Uterus (tissue), 4 donors: ENCODE measurements around the gene DTYMK. TPM values are rescaled to one million over a fixed set of nuclear protein-coding genes. Genes with fewer than 3 reads are reported as not detected.

ENCODE experiments used
- DNase-seq, 2 donors: peaks; one replicate each; pipeline ENCODE4 v3.0.0-alpha.2; 2019 to 2020
- H3K27ac ChIP-seq, 2 donors: fragments of 200-600 bp; sonication (generic); 1 replicate in 1 of 2; 2 replicates in 1 of 2; pipeline ENCODE4 v1.5.1; 2016 to 2018
- H3K27me3 ChIP-seq, 2 donors: fragments of 200-600 bp; sonication (generic); one replicate each; pipeline ENCODE4 v1.5.1; 2018 to 2019; ENCODE audit warnings: control low read depth in 1 of 2
- H3K36me3 ChIP-seq, 2 donors: fragments of 200-600 bp; sonication (generic); one replicate each; pipeline ENCODE4 v1.5.1; 2019; ENCODE audit warnings: control low read depth in 1 of 2
- H3K4me1 ChIP-seq, 2 donors: fragments of 200-600 bp; sonication (generic); one replicate each; pipeline ENCODE4 v1.5.1; 2018 to 2019; ENCODE audit warnings: control low read depth in 1 of 2
- H3K4me3 ChIP-seq, 2 donors: fragments of 200-600 bp; sonication (generic); 1 replicate in 1 of 2; 2 replicates in 1 of 2; pipeline ENCODE4 v1.5.1; 2018 to 2019; ENCODE audit warnings: mild to moderate bottlenecking in 1 of 2
- H3K9me3 ChIP-seq, 2 donors: fragments of 200-600 bp; sonication (generic); one replicate each; pipeline ENCODE4 v1.5.1; 2019; ENCODE audit warnings: control low read depth in 1 of 2
- CTCF ChIP-seq, 4 experiments: fragments of 200-600 bp in 2 of 4; fragments of 450-650 bp in 2 of 4; sonication (generic) in 2 of 4; IDR thresholded peaks; one replicate each; pipeline ENCODE4 v1.5.1; 2016 to 2019; ENCODE audit warnings: antibody characterized with exemption in 4 of 4, mild to moderate bottlenecking in 2 of 4, moderate library complexity in 1 of 4
- POLR2A ChIP-seq, 2 donors: fragments of 450-650 bp; IDR thresholded peaks; one replicate each; pipeline ENCODE4 v1.6.1; 2016; ENCODE audit warnings: antibody characterized with exemption in 2 of 2, mild to moderate bottlenecking in 1 of 2, moderate library complexity in 1 of 2
- intact Hi-C: fragments of 100-400 bp; cut with DNase I; formaldehyde crosslinking; loops from one replicate; pipeline ENCODE4 v1.15.1; 2023; ENCODE audit warnings: low total_unique reads
- total RNA-seq, 4 donors: library from RNA; depleted of rRNA in 3 of 4; stranded (reverse); fragments of >200 nt in 3 of 4; gene quantifications; one replicate each; pipeline versions ENCODE4 v1.1.0 to v1.2.4, GENCODE V29; 2014 to 2023
- donor health status: DM: yes; HTN: yes; CAD: no.

The DTYMK gene
- total RNA-seq, 4 donors from 2014 or later = 0.59 to 17.8 (median 8.4) TPM

GRCh38 chr2:241649404-241649803 is 37.2 kb downstream of the DTYMK start:
- no peak for TF ChIP-seq POLR2A (IDR thresholded peaks at IDR 0.05)
- no peak for TF ChIP-seq CTCF (IDR thresholded peaks at IDR 0.05)
- H3K36me3 ChIP-seq = no peaks in the 10 kb centered on the region
- H3K27me3 ChIP-seq = no peaks in the 10 kb centered on the region
- H3K4me3 ChIP-seq = no peak overlapping the region
- no peaks in the 10 kb centered on the region for H3K9me3 ChIP-seq
- H3K4me1 ChIP-seq = no peaks in the 10 kb centered on the region
- intact Hi-C loops = no loop called here
- no peak for DNase-seq
- H3K27ac ChIP-seq = no peak overlapping the region

GRCh38 chr2:241648453-241648852 is 38.2 kb downstream of the DTYMK start:
- H3K4me3 ChIP-seq = no peak overlapping the region
- DNase-seq = no peak
- no peak overlapping the region for H3K27ac ChIP-seq
- no peaks in the 10 kb centered on the region for H3K36me3 ChIP-seq
- TF ChIP-seq POLR2A (IDR thresholded peaks at IDR 0.05) = no peak
- no peak for TF ChIP-seq CTCF (IDR thresholded peaks at IDR 0.05)
- no peaks in the 10 kb centered on the region for H3K27me3 ChIP-seq
- H3K9me3 ChIP-seq = no peaks in the 10 kb centered on the region
- intact Hi-C loops = no loop called here
- no peaks in the 10 kb centered on the region for H3K4me1 ChIP-seq

- H3K27ac ChIP-seq = no peak overlapping the region
- TF ChIP-seq CTCF (IDR thresholded peaks at IDR 0.05) (no peak), POLR2A (IDR thresholded peaks at IDR 0.05) (no peak)
- DNase-seq = no peak
- H3K36me3 ChIP-seq = no peaks in the 10 kb centered on the region
- H3K9me3 ChIP-seq = no peaks in the 10 kb centered on the region
- H3K4me1 ChIP-seq = no peaks in the 10 kb centered on the region
- intact Hi-C loops = no loop called here
- no peak overlapping the region for H3K4me3 ChIP-seq
- no peaks in the 10 kb centered on the region for H3K27me3 ChIP-seq
Observed at GRCh38 chr2:241645915-241646645, 40.5 kb downstream of the DTYMK start.

GRCh38 chr2:241645056-241645914 is 41.3 kb downstream of the DTYMK start:
- H3K9me3 ChIP-seq = no peaks in the 10 kb centered on the region
- H3K27me3 ChIP-seq = no peaks in the 10 kb centered on the region
- H3K4me1 ChIP-seq = no peaks in the 10 kb centered on the region
- no peak overlapping the region for H3K27ac ChIP-seq
- no peak overlapping the region for H3K4me3 ChIP-seq
- TF ChIP-seq CTCF (IDR thresholded peaks at IDR 0.05) = no peak
- TF ChIP-seq POLR2A (IDR thresholded peaks at IDR 0.05) = no peak
- DNase-seq = no peak
- H3K36me3 ChIP-seq = no peaks in the 10 kb centered on the region
- intact Hi-C loops = no loop called here

GRCh38 chr2:241641631-241642030 is 45.0 kb downstream of the DTYMK start:
- no peak for TF ChIP-seq POLR2A (IDR thresholded peaks at IDR 0.05)
- TF ChIP-seq CTCF (IDR thresholded peaks at IDR 0.05) = no peak
- DNase-seq = no peak

More at GRCh38 chr2:241641631-241642030, 45.0 kb downstream of the DTYMK start:
- Histone ChIP-seq H3K27ac (no peak overlapping the region), H3K4me1 (peaks cover 7 to 13% of the 10 kb centered on the region in 2 donors), H3K9me3 (no peaks in the 10 kb centered on the region), H3K4me3 (no peak overlapping the region), H3K36me3 (no peaks in the 10 kb centered on the region), H3K27me3 (no peaks in the 10 kb centered on the region)
- intact Hi-C loops = no loop called here
